ENCODE data around the gene SNX8.

DNA sequence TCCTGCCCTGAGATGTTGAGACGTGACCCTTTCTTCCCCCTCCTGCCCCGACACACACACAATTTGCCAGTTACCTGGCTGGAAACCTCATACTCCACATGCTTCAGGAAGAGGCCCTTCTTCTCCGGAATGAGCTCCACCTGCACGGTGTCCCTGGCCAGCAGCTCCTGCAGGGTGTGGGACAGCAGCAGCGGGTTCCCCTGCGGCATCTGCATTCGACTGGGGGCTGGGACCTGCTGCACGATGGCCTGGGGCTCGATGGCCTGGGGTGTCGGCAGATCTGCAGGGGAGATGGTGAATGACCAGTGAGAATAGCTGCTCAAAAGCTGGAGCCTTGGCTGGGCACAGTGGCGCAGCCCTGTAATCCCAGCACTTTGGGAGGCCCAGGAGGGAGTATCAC is 36.2 kb downstream of the SNX8 start:
- TF ChIP-seq, protein P1, sequence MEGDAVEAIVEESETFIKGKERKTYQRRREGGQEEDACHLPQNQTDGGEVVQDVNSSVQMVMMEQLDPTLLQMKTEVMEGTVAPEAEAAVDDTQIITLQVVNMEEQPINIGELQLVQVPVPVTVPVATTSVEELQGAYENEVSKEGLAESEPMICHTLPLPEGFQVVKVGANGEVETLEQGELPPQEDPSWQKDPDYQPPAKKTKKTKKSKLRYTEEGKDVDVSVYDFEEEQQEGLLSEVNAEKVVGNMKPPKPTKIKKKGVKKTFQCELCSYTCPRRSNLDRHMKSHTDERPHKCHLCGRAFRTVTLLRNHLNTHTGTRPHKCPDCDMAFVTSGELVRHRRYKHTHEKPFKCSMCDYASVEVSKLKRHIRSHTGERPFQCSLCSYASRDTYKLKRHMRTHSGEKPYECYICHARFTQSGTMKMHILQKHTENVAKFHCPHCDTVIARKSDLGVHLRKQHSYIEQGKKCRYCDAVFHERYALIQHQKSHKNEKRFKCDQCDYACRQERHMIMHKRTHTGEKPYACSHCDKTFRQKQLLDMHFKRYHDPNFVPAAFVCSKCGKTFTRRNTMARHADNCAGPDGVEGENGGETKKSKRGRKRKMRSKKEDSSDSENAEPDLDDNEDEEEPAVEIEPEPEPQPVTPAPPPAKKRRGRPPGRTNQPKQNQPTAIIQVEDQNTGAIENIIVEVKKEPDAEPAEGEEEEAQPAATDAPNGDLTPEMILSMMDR (IDR thresholded peaks at IDR 0.05): no peak
- TF ChIP-seq, protein P2, sequence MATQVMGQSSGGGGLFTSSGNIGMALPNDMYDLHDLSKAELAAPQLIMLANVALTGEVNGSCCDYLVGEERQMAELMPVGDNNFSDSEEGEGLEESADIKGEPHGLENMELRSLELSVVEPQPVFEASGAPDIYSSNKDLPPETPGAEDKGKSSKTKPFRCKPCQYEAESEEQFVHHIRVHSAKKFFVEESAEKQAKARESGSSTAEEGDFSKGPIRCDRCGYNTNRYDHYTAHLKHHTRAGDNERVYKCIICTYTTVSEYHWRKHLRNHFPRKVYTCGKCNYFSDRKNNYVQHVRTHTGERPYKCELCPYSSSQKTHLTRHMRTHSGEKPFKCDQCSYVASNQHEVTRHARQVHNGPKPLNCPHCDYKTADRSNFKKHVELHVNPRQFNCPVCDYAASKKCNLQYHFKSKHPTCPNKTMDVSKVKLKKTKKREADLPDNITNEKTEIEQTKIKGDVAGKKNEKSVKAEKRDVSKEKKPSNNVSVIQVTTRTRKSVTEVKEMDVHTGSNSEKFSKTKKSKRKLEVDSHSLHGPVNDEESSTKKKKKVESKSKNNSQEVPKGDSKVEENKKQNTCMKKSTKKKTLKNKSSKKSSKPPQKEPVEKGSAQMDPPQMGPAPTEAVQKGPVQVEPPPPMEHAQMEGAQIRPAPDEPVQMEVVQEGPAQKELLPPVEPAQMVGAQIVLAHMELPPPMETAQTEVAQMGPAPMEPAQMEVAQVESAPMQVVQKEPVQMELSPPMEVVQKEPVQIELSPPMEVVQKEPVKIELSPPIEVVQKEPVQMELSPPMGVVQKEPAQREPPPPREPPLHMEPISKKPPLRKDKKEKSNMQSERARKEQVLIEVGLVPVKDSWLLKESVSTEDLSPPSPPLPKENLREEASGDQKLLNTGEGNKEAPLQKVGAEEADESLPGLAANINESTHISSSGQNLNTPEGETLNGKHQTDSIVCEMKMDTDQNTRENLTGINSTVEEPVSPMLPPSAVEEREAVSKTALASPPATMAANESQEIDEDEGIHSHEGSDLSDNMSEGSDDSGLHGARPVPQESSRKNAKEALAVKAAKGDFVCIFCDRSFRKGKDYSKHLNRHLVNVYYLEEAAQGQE (IDR thresholded peaks at IDR 0.05; ENCODE audit: insufficient read depth in 1 of 2, low read depth in 2 of 2, low read length in 1 of 2): no peak
- TF ChIP-seq TCF7L2 (IDR thresholded peaks at IDR 0.05; ENCODE audit: low read depth, low read length): no peak
- TF ChIP-seq POLR2AphosphoS5 (IDR thresholded peaks at IDR 0.05; ENCODE audit: low read depth, low read length): no peak
